ENCODE results near the gene CLCA2. TPM values are rescaled to one million over a fixed set of nuclear protein-coding genes. Genes with fewer than 3 reads are reported as not detected.

CLCA2 gene
- total and polyA plus RNA-seq, 2 donors (not counting 3 experiments of a cell fraction or from before 2014, with no cell fraction given), result 0.01 to 0.11 TPM

DNA sequence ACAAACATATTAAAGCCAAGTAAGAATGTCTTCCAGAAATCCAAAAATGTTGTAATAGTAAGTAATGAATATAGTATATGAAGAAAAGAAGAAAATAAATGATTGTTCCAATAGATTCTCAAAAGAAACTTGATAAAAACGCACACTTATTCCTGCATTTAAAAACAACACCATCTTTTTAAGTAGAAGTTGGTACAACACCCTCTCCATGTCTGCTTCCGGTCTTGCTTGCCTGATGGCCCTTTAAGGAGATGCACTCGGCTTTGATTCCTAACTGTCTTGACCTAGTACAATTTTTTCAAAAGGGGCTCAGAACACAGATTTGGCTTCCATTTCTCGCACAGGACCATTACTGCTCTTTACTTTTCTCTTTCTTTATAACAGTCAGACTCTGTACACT lies 53.7 kb downstream of the CLCA2 start:
- H2AFZ ChIP-seq (ENCODE audit: low read depth, low read length), result no peak overlapping the region
- ChIA-PET CTCF (no interaction called here), POLR2A (no interaction called here)
- DNase-seq (ENCODE audit: low read depth, low spot score) (no peak), FAIRE-seq (no peak)
- no peak overlapping the region for H3K27ac ChIP-seq (ENCODE audit: insufficient read depth, low read depth, low read length)
- intact Hi-C loops (cut with micrococcal nuclease), result loop anchor here (10.0 kb wide), 2 partner anchors 207 to 607 kb away; no protein-coding TSS in a partner anchor
- H3K36me3 ChIP-seq (ENCODE audit: control insufficient read depth in 2 of 2, extremely low read depth in 1 of 2, insufficient read depth in 2 of 2, low read length in 2 of 2), result no peaks in the 10 kb centered on the region
- H3K9me3 ChIP-seq (replicated peaks; ENCODE audit: control insufficient read depth, insufficient read depth, low read length), result no peaks in the 10 kb centered on the region
- H3K9me1 ChIP-seq (replicated peaks; ENCODE audit: control insufficient read depth, extremely low read depth, insufficient read depth, low read length), result no peaks in the 10 kb centered on the region
- dilution Hi-C loops (cut with MboI; ENCODE audit: extremely low pct_ligation_motif_present, low sequenced_read_pairs), result no loop called here
- no peak overlapping the region for H3K4me3 ChIP-seq (replicated peaks in 1 of 3; ENCODE audit: insufficient read depth in 1 of 3, low read depth in 1 of 3, low read length in 3 of 3)
- BruUV-seq (replicated peaks), result no TSS peak
- no peaks in the 10 kb centered on the region for H4K20me1 ChIP-seq (replicated peaks; ENCODE audit: control insufficient read depth, extremely low read depth, insufficient read depth, low read length)
- H3K27me3 ChIP-seq (ENCODE audit: control insufficient read depth in 2 of 2, insufficient read depth in 2 of 2, low read length in 2 of 2), result peaks cover 0 to 1% of the 10 kb centered on the region in 2 experiments
- H3K4me1 ChIP-seq (ENCODE audit: control insufficient read depth, extremely low read depth, insufficient read depth, low read length), result no peaks in the 10 kb centered on the region
- no peak overlapping the region for H3K9ac ChIP-seq (replicated peaks; ENCODE audit: extremely low read depth, insufficient read depth, low read length)
- no peak for TF ChIP-seq JUN (IDR thresholded peaks at IDR 0.05; ENCODE audit: borderline replicate concordance, insufficient read depth, insufficient read length, low read depth)
- TF ChIP-seq POLR2A (IDR thresholded peaks at IDR 0.05; ENCODE audit: low read depth, low read length), result no peak
- no peak for TF ChIP-seq EZH2 (IDR thresholded peaks at IDR 0.05; ENCODE audit: borderline replicate concordance, low read depth, low read length, severe bottlenecking)
- TF ChIP-seq GATA2 (IDR thresholded peaks at IDR 0.05; ENCODE audit: insufficient read depth, insufficient read length, low read depth, low read length), result no peak
- TF ChIP-seq POLR2AphosphoS5 (IDR thresholded peaks at IDR 0.05; ENCODE audit: insufficient read depth, low read depth, low read length), result no peak
- TF ChIP-seq FOS (IDR thresholded peaks at IDR 0.05; ENCODE audit: borderline replicate concordance, insufficient read depth, low read length), result no peak
- TF ChIP-seq, protein P1, sequence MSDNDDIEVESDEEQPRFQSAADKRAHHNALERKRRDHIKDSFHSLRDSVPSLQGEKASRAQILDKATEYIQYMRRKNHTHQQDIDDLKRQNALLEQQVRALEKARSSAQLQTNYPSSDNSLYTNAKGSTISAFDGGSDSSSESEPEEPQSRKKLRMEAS (IDR thresholded peaks at IDR 0.05; ENCODE audit: insufficient read depth, insufficient read length), result no peak
- TF ChIP-seq, protein P2, sequence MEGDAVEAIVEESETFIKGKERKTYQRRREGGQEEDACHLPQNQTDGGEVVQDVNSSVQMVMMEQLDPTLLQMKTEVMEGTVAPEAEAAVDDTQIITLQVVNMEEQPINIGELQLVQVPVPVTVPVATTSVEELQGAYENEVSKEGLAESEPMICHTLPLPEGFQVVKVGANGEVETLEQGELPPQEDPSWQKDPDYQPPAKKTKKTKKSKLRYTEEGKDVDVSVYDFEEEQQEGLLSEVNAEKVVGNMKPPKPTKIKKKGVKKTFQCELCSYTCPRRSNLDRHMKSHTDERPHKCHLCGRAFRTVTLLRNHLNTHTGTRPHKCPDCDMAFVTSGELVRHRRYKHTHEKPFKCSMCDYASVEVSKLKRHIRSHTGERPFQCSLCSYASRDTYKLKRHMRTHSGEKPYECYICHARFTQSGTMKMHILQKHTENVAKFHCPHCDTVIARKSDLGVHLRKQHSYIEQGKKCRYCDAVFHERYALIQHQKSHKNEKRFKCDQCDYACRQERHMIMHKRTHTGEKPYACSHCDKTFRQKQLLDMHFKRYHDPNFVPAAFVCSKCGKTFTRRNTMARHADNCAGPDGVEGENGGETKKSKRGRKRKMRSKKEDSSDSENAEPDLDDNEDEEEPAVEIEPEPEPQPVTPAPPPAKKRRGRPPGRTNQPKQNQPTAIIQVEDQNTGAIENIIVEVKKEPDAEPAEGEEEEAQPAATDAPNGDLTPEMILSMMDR (IDR thresholded peaks at IDR 0.05; ENCODE audit: extremely low read depth in 1 of 2, insufficient read depth in 1 of 2, low read depth in 1 of 2, low read length in 2 of 2), result no peak
- no peak for TF ChIP-seq MYC (IDR thresholded peaks at IDR 0.05; ENCODE audit: low read depth, low read length)
- H3K79me2 ChIP-seq (ENCODE audit: control insufficient read depth, insufficient read depth, low read length), result no peaks in the 10 kb centered on the region
- H3K4me2 ChIP-seq (ENCODE audit: insufficient read depth, low read length), result no peak overlapping the region
